ENCODE results near the gene GARIN3.

The GARIN3 gene

DNA sequence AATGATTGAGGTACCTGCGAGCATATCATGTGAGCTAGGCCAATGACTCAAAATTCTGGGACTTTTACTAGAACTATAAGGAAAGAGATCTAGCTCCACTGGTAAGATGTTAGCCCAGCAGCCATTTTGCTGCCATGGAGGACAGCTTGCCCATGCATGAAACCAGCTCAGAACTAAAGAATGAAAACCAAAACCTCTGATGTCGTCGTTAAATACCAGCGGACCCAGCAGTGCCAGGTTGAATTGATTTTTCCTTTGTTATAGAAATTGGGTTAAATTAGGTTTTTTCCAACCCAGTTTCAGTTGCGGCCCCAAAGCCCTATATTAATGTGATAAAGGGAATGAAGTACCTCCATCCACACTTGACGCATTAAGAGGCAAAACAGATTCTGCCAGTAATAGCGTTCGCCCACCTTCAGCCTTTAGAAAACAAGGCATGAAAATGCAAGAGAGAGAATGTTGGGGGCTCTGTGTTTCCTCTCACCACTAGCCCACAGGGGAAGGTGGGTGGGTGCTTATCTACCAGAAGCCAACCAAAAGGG is 9.1 kb upstream of the GARIN3 start (continued):
- no peak for TF ChIP-seq ZNF423 (tag by site-specific recombination; IDR thresholded peaks at IDR 0.05)

DNA sequence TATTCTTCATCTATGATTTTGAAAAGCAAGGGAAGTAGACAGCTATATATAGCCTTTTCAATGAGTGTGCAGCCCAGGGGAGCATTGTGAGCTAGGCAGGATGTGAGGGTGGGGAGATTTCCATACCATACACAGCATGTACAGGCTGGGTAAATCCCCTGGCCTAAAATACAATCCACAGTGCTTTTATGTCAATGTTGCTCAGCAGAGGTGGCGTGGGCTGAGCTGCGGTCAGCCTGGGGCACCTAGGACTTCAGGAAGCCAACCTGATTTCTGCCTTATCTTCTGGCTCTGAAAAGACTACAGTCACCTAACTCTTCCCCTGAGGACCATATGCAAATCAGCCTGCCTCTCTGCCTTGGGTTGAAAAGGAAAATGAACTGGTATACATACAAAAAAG is 6.3 kb upstream of the GARIN3 start:
- CTCF ChIA-PET, result interaction anchor here (0.6 to 1.1 kb wide), 2 partner anchors 23 to 81 kb away, joined by 3 to 6 read pairs; no protein-coding TSS in a partner anchor
- no peaks in the 10 kb centered on the region for H3K9me3 ChIP-seq (ENCODE audit: control insufficient read depth, insufficient read depth, low read depth, low read length)
- POLR2A ChIA-PET, result no interaction called here
- H3K4me1 ChIP-seq (ENCODE audit: control insufficient read depth, insufficient read depth, low read length), result no peaks in the 10 kb centered on the region
- H3K4me3 ChIP-seq (ENCODE audit: low read depth, low read length), result no peak overlapping the region
- TF ChIP-seq, protein P1, sequence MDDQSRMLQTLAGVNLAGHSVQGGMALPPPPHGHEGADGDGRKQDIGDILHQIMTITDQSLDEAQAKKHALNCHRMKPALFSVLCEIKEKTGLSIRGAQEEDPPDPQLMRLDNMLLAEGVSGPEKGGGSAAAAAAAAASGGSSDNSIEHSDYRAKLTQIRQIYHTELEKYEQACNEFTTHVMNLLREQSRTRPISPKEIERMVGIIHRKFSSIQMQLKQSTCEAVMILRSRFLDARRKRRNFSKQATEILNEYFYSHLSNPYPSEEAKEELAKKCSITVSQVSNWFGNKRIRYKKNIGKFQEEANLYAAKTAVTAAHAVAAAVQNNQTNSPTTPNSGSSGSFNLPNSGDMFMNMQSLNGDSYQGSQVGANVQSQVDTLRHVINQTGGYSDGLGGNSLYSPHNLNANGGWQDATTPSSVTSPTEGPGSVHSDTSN (CRISPR knock-in tag; IDR thresholded peaks at IDR 0.05), result no peak
- no peak for TF ChIP-seq ZNF24 (tag by site-specific recombination; IDR thresholded peaks at IDR 0.05)
- TF ChIP-seq, protein P2, sequence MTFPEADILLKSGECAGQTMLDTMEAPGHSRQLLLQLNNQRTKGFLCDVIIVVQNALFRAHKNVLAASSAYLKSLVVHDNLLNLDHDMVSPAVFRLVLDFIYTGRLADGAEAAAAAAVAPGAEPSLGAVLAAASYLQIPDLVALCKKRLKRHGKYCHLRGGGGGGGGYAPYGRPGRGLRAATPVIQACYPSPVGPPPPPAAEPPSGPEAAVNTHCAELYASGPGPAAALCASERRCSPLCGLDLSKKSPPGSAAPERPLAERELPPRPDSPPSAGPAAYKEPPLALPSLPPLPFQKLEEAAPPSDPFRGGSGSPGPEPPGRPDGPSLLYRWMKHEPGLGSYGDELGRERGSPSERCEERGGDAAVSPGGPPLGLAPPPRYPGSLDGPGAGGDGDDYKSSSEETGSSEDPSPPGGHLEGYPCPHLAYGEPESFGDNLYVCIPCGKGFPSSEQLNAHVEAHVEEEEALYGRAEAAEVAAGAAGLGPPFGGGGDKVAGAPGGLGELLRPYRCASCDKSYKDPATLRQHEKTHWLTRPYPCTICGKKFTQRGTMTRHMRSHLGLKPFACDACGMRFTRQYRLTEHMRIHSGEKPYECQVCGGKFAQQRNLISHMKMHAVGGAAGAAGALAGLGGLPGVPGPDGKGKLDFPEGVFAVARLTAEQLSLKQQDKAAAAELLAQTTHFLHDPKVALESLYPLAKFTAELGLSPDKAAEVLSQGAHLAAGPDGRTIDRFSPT (tag by site-specific recombination; IDR thresholded peaks at IDR 0.05), result no peak
- TF ChIP-seq ZNF266 (tag by site-specific recombination; IDR thresholded peaks at IDR 0.05; ENCODE audit: low read depth), result no peak
- no peak for TF ChIP-seq ZNF132 (tag by site-specific recombination; IDR thresholded peaks at IDR 0.05; ENCODE audit: borderline replicate concordance)
- TF ChIP-seq, protein P3, sequence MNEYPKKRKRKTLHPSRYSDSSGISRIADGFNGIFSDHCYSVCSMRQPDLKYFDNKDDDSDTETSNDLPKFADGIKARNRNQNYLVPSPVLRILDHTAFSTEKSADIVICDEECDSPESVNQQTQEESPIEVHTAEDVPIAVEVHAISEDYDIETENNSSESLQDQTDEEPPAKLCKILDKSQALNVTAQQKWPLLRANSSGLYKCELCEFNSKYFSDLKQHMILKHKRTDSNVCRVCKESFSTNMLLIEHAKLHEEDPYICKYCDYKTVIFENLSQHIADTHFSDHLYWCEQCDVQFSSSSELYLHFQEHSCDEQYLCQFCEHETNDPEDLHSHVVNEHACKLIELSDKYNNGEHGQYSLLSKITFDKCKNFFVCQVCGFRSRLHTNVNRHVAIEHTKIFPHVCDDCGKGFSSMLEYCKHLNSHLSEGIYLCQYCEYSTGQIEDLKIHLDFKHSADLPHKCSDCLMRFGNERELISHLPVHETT (tag by site-specific recombination; IDR thresholded peaks at IDR 0.05), result no peak
- no peak for TF ChIP-seq ZNF416 (tag by site-specific recombination; IDR thresholded peaks at IDR 0.05)
- TF ChIP-seq ZBTB20 (tag by site-specific recombination; IDR thresholded peaks at IDR 0.05), result no peak
- no peak for TF ChIP-seq ZNF544 (tag by site-specific recombination; IDR thresholded peaks at IDR 0.05)
- no peak for TF ChIP-seq ZNF561 (tag by site-specific recombination; IDR thresholded peaks at IDR 0.05; ENCODE audit: borderline replicate concordance)
- no peak for TF ChIP-seq ZNF707 (tag by site-specific recombination; IDR thresholded peaks at IDR 0.05)
- TF ChIP-seq ZNF654 (tag by site-specific recombination; IDR thresholded peaks at IDR 0.05; ENCODE audit: low read depth), result no peak
- no peak for TF ChIP-seq ZNF596 (tag by site-specific recombination; IDR thresholded peaks at IDR 0.05)
- TF ChIP-seq ZFP37 (tag by site-specific recombination; IDR thresholded peaks at IDR 0.05), result no peak
- TF ChIP-seq ZNF837 (tag by site-specific recombination; IDR thresholded peaks at IDR 0.05), result no peak
- TF ChIP-seq, protein P4, sequence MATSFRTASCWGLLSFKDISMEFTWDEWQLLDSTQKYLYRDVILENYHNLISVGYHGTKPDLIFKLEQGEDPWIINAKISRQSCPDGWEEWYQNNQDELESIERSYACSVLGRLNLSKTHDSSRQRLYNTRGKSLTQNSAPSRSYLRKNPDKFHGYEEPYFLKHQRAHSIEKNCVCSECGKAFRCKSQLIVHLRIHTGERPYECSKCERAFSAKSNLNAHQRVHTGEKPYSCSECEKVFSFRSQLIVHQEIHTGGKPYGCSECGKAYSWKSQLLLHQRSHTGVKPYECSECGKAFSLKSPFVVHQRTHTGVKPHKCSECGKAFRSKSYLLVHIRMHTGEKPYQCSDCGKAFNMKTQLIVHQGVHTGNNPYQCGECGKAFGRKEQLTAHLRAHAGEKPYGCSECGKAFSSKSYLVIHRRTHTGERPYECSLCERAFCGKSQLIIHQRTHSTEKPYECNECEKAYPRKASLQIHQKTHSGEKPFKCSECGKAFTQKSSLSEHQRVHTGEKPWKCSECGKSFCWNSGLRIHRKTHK (tag by site-specific recombination; IDR thresholded peaks at IDR 0.05), result no peak
- TF ChIP-seq, protein P5, sequence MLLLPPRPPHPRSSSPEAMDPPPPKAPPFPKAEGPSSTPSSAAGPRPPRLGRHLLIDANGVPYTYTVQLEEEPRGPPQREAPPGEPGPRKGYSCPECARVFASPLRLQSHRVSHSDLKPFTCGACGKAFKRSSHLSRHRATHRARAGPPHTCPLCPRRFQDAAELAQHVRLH (tag by site-specific recombination; IDR thresholded peaks at IDR 0.05), result no peak
- TF ChIP-seq ZNF555 (tag by site-specific recombination; conservative IDR thresholded peaks at IDR 0.05), result no peak
- TF ChIP-seq ZNF701 (tag by site-specific recombination; IDR thresholded peaks at IDR 0.05), result no peak
- H3K36me3 ChIP-seq (ENCODE audit: control insufficient read depth in 2 of 2, insufficient read depth in 1 of 2, low read length in 2 of 2), result no peaks in the 10 kb centered on the region
- no peak overlapping the region for H3K27ac ChIP-seq (ENCODE audit: extremely low read depth, low read depth, low read length)

Data from HEK293 (cell line).